Measurements from ENCODE around the gene HOXD12.

GRCh38 chr2:176094349-176094748 lies 5.2 kb upstream of the HOXD12 start:
- TF ChIP-seq, protein P1, sequence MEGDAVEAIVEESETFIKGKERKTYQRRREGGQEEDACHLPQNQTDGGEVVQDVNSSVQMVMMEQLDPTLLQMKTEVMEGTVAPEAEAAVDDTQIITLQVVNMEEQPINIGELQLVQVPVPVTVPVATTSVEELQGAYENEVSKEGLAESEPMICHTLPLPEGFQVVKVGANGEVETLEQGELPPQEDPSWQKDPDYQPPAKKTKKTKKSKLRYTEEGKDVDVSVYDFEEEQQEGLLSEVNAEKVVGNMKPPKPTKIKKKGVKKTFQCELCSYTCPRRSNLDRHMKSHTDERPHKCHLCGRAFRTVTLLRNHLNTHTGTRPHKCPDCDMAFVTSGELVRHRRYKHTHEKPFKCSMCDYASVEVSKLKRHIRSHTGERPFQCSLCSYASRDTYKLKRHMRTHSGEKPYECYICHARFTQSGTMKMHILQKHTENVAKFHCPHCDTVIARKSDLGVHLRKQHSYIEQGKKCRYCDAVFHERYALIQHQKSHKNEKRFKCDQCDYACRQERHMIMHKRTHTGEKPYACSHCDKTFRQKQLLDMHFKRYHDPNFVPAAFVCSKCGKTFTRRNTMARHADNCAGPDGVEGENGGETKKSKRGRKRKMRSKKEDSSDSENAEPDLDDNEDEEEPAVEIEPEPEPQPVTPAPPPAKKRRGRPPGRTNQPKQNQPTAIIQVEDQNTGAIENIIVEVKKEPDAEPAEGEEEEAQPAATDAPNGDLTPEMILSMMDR (IDR thresholded peaks at IDR 0.05), result no peak
- TF ChIP-seq POLR2A (IDR thresholded peaks at IDR 0.05), result no peak
- TF ChIP-seq EP300 (IDR thresholded peaks at IDR 0.05; ENCODE audit: low read depth), result no peak
- no peak for TF ChIP-seq POLR2AphosphoS5 (IDR thresholded peaks at IDR 0.05)

All from transverse colon (tissue), 4 donors.